ENCODE data around the gene ARL6IP1. TPM values are rescaled to one million over a fixed set of nuclear protein-coding genes. Genes with fewer than 3 reads are reported as not detected.

ARL6IP1 gene
- total RNA-seq, 6 experiments from 2014 or later: 103 to 160 (median 109) TPM

DNA sequence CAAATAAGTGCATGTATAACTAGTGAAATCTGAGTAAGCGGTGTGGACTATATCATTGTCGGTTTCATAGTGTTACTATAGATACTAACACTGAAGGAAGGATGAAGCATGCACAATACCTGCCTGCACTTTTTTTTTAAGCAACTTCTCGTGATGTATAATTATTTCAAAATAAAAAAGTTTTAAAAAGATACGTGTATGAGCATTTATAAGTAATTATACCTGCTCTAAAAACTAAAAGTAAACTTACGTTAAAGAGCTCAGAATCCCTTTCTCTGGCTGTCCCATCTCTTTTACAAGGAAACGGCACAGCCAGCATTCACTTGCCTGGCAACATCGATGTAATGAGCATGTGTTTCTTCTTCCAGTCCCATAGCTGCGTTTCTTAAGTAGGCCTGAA is 31.3 kb upstream of the ARL6IP1 start:
- H3K27ac ChIP-seq: no peak overlapping the region
- H3K9me3 ChIP-seq: no peaks in the 10 kb centered on the region
- intact Hi-C loops (cut with DNase I): no loop called here
- no peak overlapping the region for H3K4me3 ChIP-seq
- no peak for TF ChIP-seq POLR2A (IDR thresholded peaks at IDR 0.05)
- TF ChIP-seq, protein P1, sequence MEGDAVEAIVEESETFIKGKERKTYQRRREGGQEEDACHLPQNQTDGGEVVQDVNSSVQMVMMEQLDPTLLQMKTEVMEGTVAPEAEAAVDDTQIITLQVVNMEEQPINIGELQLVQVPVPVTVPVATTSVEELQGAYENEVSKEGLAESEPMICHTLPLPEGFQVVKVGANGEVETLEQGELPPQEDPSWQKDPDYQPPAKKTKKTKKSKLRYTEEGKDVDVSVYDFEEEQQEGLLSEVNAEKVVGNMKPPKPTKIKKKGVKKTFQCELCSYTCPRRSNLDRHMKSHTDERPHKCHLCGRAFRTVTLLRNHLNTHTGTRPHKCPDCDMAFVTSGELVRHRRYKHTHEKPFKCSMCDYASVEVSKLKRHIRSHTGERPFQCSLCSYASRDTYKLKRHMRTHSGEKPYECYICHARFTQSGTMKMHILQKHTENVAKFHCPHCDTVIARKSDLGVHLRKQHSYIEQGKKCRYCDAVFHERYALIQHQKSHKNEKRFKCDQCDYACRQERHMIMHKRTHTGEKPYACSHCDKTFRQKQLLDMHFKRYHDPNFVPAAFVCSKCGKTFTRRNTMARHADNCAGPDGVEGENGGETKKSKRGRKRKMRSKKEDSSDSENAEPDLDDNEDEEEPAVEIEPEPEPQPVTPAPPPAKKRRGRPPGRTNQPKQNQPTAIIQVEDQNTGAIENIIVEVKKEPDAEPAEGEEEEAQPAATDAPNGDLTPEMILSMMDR (IDR thresholded peaks at IDR 0.05): no peak
- H3K27me3 ChIP-seq: no peaks in the 10 kb centered on the region
- DNase-seq (no peak), ATAC-seq (no peak)
- 93% methylated on average over 8 of the region's 8 CpGs for WGBS (ENCODE audit: insufficient coverage, low coverage, low lambda C conversion rate, missing lambda C conversion rate)
- H3K4me1 ChIP-seq: peaks cover 0 to 6% (median 0%) of the 10 kb centered on the region in 4 donors
- H3K36me3 ChIP-seq: peaks cover 7 to 94% (median 68%) of the 10 kb centered on the region in 4 donors

DNA sequence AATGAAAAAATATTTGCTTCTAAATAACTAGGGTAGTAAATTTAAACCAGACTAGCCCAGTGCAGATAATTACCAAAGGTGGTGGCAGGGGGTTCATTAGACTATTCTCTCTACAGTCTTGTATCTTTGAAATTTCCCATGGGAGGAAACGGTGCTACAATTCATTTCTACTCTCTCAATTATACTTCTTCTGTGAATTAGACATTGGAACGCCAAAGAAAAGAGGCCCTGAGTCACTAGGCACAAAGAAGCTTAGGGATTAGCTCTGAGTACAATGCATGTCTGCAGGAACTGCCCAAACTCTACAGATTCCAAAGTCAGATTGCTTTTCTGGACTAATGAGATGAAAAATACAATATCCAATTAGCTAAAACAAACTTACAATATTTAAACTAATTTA is 30.7 kb upstream of the ARL6IP1 start:
- Histone ChIP-seq H3K27ac (no peak overlapping the region), H3K9me3 (no peaks in the 10 kb centered on the region), H3K4me1 (peaks cover 0 to 6% (median 0%) of the 10 kb centered on the region in 4 donors), H3K36me3 (peaks cover 7 to 93% (median 65%) of the 10 kb centered on the region in 4 donors), H3K27me3 (no peaks in the 10 kb centered on the region), H3K4me3 (no peak overlapping the region)
- intact Hi-C loops (cut with DNase I): no loop called here
- no peak for TF ChIP-seq POLR2A (IDR thresholded peaks at IDR 0.05)
- TF ChIP-seq, protein P1 (IDR thresholded peaks at IDR 0.05): no peak
- WGBS (ENCODE audit: insufficient coverage, low coverage, low lambda C conversion rate, missing lambda C conversion rate): 92% methylated on average over 2 of the region's 2 CpGs
- DNase-seq (no peak), ATAC-seq (no peak)

DNA sequence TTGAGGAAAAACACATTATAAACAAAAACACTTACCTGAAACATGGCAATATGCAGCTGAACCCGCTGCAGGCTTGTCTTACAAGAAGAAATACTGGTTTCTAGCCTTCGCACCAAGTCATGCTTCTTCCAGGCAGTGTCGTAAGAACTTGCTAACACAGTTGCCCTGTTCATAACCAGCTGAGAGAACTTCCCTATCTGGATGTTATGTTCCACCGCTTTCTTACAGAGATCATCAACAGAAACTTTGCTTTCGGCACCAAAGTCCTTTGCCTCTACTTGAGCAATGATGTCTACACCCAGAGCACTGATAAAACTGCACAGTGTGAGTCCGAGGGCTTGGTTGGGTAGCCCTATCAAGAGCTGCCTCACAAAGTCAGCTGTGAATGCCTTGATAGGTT is 27.9 kb upstream of the ARL6IP1 start:
- no peak for TF ChIP-seq POLR2A (IDR thresholded peaks at IDR 0.05)
- TF ChIP-seq, protein P1 (IDR thresholded peaks at IDR 0.05): no peak
- H3K27me3 ChIP-seq: no peaks in the 10 kb centered on the region
- DNase-seq (no peak), ATAC-seq (no peak)
- no peaks in the 10 kb centered on the region for H3K9me3 ChIP-seq
- peaks cover 7 to 67% (median 43%) of the 10 kb centered on the region in 4 donors for H3K36me3 ChIP-seq
- H3K27ac ChIP-seq: no peak overlapping the region
- intact Hi-C loops (cut with DNase I): no loop called here
- peaks cover 0 to 6% (median 0%) of the 10 kb centered on the region in 4 donors for H3K4me1 ChIP-seq
- WGBS (ENCODE audit: insufficient coverage, low coverage, low lambda C conversion rate, missing lambda C conversion rate): 78% methylated on average over 5 of the region's 6 CpGs
- H3K4me3 ChIP-seq: no peak overlapping the region

DNA sequence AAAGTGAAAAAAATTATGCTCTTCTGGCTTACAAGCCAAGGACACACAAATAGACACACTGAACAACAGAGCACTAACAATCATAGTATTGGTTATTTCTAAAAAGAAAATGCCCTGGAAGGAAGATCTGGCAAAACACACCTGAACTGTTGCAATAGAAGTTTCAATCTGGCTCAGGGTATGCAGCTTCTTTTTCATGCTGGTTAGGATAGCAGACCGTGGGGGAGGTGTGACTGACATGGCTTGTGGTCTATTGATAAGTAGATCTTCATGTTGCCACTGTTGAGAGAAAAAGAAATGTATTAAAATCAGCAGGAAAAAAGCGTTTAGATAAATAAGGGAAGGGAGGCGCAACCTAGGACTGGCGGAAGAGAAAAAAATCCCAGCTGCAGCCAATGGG is 26.5 kb upstream of the ARL6IP1 start:
- H3K36me3 ChIP-seq: peaks cover 7 to 55% (median 32%) of the 10 kb centered on the region in 4 donors
- no peaks in the 10 kb centered on the region for H3K27me3 ChIP-seq
- no peak overlapping the region for H3K27ac ChIP-seq
- intact Hi-C loops (cut with DNase I): no loop called here
- H3K4me1 ChIP-seq: peaks cover 0 to 6% (median 0%) of the 10 kb centered on the region in 4 donors
- H3K4me3 ChIP-seq: no peak overlapping the region
- H3K9me3 ChIP-seq: no peaks in the 10 kb centered on the region
- TF ChIP-seq, protein P1 (IDR thresholded peaks at IDR 0.05): no peak
- 78% methylated on average over 4 of the region's 4 CpGs for WGBS (ENCODE audit: insufficient coverage, low coverage, low lambda C conversion rate, missing lambda C conversion rate)
- DNase-seq (peak in 1 of 3 donors; percentile 56), ATAC-seq (peak in 3 of 4 donors; percentile 62 to 89 (median 76))

DNA sequence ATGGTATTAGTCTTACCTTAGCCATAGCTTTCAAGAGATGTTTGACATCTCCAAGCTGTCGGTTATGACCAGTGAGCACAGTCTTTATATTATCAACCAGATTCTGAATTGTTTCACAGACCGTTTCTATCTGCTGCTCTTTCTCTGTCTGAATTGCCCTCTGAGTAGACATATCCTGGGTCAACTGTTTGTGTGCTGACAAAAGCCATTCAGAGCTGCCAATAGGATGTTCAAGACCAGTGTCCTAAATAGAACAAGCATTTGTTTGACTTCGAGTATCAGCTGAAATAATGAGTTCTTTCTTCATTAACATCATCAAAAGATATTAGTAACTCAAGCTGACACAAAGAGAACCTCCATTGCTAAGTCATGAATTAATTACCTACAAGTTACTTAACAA is 14.9 kb upstream of the ARL6IP1 start:
- no peak for ATAC-seq
- no peaks in the 10 kb centered on the region for H3K4me1 ChIP-seq
- DNase-seq: no peak
- no peaks in the 10 kb centered on the region for H3K27me3 ChIP-seq
- no peak for TF ChIP-seq POLR2A (IDR thresholded peaks at IDR 0.05)
- intact Hi-C loops (cut with DNase I): no loop called here
- no peaks in the 10 kb centered on the region for H3K9me3 ChIP-seq
- WGBS (ENCODE audit: insufficient coverage, low coverage, low lambda C conversion rate, missing lambda C conversion rate): 83% methylated on average over 3 of the region's 3 CpGs
- no peak overlapping the region for H3K27ac ChIP-seq
- peaks cover 6 to 75% (median 21%) of the 10 kb centered on the region in 4 donors for H3K36me3 ChIP-seq
- H3K4me3 ChIP-seq: no peak overlapping the region

Measured in right lobe of liver (tissue), 6 donors.